Measurements from ENCODE around the gene ALLC. TPM values are rescaled to one million over a fixed set of nuclear protein-coding genes. Genes with fewer than 3 reads are reported as not detected.

The ALLC gene
- total RNA-seq: not detected

DNA sequence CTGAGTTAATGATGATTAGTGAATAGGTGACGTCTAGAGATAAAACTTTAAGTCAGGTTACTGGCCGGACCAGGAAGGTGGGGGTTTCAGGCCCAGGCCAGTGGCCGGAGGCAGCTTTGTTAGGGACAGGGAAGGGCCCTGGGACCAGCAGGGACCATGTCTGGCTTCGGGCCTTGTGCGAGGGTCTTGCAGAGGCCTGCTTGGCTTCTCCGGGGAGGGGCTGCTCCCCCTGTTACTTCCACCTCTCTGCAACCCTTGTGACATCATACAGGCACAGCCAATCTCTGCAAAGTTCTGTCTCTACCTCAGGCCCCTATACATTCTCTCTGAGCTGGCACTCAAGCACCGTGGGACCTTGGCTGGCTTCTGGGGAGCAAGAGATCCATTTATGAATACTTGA, at the start of gene ALLC:
Gene ALLC (plus strand): TSS at position 320 of the 400 bp plus-strand sequence. CDS start 12,958 bp downstream, outside the sequence.

DNA sequence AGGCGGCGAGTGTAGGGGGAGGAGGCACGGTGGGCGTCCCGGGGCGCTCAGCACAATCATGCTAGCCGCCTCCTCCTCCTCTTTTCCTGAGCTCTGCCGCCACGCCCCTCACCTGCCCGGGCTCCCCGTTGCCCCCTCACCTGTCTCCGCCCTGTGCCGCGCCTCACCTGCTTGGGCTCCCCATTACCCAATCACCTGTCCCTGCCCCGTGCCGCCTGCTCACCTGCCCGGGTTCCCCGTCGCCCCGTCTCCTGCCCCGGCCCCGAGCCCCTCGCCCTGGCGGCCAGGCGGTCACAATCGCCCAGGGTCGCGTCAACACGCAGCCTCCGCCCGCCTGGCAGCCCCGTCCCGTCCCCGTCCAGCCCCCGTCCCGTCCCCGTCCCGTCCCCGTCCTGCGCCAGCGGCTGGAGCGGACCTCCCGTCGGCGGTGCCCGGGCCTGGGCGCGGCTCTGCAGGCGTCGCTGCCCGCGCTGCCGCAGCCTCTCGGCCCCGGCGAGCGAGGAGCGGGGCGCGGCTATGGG, 45.3 kb downstream of the ALLC start, which contains the start of gene DCDC2C:
Gene DCDC2C (plus strand): TSS at position 340 of the 521 bp plus-strand sequence. CDS start 177 bp downstream, at position 517.

Small RNA genes lying within 50 kb of the gene (small RNA-seq; reads per million reads assigned to genes)
- gene TMSB4XP2 (ENCODE audit: low replicate concordance): not detected

Other genes with a start within 250 kb of the ALLC start
- gene ADI1, start 138.7 kb upstream of the ALLC start, total RNA-seq: 34.9 TPM
- gene RNASEH1, start 99.9 kb upstream of the ALLC start, total RNA-seq: 16.5 TPM
- 1,432 TPM for gene RPS7, start 82.9 kb upstream of the ALLC start, total RNA-seq
- gene COLEC11, start 63.1 kb upstream of the ALLC start, total RNA-seq: 2.6 TPM
- gene DCDC2C, start 45.4 kb downstream of the ALLC start, total RNA-seq: 0.93 TPM